Inflammatory macrophage treated with lipopolysaccharide for 4 hours (primary cell): ENCODE measurements around the gene PNPLA7.
"Not testable (repeated sequence)": the region's sequence is repeated elsewhere in the genome, so short reads cannot be mapped to it uniquely, and the experiment has no call there.

Experiments used
- DNase-seq: peaks from one replicate; pipeline ENCODE4 v3.0.0-alpha.2; 2020

The PNPLA7 gene

GRCh38 chr9:137574192-137574591 lies 24.0 kb upstream of the PNPLA7 start:
- no peak for DNase-seq

GRCh38 chr9:137570566-137570965 lies 20.4 kb upstream of the PNPLA7 start:
- no peak for DNase-seq

GRCh38 chr9:137569609-137570203 lies 19.5 kb upstream of the PNPLA7 start:
- DNase-seq, result no peak

- not testable (repeated sequence) for DNase-seq
These were observed 18.2 kb upstream of the PNPLA7 start for GRCh38 chr9:137568445-137568844.

- DNase-seq, result no peak
These were observed 14.7 kb upstream of the PNPLA7 start for GRCh38 chr9:137564817-137565411.

- no peak for DNase-seq
These were observed 13.9 kb upstream of the PNPLA7 start for GRCh38 chr9:137564134-137564533.

DNA sequence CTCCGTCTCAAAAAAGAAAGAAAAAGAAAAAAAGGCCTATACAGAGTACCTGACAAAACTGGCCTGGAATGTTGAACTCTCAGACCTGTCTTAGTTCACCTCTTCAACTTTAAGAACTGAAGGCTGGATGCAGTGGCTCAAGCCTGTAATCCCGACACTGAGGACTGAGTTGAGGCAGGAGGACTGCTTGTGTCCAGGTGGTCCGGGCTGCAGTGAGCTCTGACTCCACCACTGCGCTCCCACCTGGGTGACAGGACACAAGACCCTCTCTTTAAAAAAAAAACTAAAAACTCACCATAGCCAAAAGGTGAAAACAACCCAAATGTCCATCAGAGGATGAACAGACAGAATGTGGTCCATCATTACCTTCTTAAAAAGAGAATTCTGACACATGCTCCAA lies 7.9 kb upstream of the PNPLA7 start:
- no peak for DNase-seq

GRCh38 chr9:137556069-137556838 lies 6.1 kb upstream of the PNPLA7 start:
- no peak for DNase-seq

DNA sequence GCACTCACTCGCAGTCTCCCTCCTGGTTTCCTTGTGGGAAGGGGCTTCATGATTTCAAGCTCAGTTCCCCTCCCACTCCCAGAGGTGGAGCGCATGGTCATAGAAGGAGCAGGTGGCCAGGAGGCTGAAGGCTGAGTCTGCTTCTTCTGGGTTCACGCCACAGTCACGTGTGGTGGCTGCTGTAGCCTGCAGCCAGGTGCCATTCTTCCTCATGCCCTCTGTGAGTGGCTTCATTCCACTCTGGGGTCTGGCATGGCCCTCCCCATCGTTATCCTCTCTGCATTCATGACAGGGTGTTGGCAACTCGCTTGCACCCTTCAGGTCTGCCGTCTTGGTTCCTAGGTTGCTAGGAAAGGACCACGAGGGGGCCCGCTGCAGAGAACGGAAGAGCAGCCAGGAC lies 5.0 kb upstream of the PNPLA7 start:
- no peak for DNase-seq

GRCh38 chr9:137554349-137554748 lies 4.1 kb upstream of the PNPLA7 start:
- no peak for DNase-seq

GRCh38 chr9:137553654-137554053 lies 3.5 kb upstream of the PNPLA7 start:
- not testable (repeated sequence) for DNase-seq

GRCh38 chr9:137552022-137552768 lies 2.0 kb upstream of the PNPLA7 start:
- DNase-seq, result peak; percentile 7

- peak; percentile 93 for DNase-seq
These were observed 1.2 kb upstream of the PNPLA7 start, which contains the start of gene MRPL41 for GRCh38 chr9:137551264-137552021. MRPL41 (plus strand) TSS chr9:137551879; CDS start chr9:137552082, 203 bp downstream.

DNA sequence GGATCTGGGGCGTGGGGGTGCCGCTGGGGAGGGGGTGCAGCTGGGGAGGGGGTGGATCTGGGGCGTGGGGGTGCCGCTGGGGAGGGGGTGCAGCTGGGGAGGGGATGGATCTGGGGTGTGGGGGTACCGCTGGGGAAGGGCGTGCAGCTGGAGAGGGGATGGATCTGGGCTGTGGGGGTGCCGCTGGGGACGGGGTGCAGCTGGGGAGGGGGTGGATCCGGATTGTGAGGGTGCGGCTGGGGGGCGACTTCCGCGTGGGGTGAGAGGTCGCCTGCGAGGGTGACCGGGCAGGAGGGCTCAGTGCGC lies 709 bp upstream of the PNPLA7 start:
- not testable (repeated sequence) for DNase-seq

DNA sequence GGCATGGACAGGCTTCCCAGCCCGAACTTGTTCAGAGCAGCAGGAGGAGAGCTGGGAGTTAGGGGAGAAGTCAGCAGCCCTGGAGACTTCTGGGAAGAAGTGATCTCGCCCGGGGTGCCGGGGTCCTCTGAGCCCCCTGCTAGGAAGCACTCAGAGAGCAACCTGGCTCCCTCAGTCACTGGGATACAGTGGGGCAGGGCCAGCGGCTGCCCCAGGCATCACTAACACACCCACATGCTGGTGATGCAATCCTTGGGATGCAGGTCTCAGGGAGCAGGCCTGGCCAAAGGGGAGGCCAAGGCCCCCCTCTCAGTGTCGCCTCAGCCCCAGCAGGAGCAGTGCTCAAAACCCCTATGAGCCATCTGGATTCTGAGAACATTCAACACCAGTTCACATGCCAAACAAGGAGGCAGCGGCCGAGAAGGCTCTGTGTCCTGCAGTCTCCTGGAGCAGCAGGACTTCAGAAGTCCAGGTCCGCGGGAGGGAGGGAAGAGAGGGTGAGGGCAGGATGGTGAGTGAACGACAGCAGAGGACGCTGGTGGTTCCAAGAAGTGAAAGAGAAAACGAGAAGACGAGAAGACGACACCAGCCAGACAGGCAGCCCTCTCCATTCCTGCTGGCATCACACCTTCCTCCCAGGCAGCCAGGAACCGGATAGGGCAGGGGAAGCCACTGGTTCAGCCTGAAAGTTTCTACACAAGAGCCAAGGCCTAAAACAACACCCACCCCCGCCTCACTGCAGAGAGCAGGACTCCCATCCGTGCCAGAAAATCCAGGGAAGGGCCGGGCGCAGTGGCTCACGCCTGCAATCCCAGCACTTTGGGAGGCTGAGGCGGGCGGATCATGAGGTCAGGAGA lies 2.3 kb downstream of the PNPLA7 start:
- no peak for DNase-seq

- DNase-seq, result no peak
These were observed 5.1 kb downstream of the PNPLA7 start for GRCh38 chr9:137545123-137545522.

DNA sequence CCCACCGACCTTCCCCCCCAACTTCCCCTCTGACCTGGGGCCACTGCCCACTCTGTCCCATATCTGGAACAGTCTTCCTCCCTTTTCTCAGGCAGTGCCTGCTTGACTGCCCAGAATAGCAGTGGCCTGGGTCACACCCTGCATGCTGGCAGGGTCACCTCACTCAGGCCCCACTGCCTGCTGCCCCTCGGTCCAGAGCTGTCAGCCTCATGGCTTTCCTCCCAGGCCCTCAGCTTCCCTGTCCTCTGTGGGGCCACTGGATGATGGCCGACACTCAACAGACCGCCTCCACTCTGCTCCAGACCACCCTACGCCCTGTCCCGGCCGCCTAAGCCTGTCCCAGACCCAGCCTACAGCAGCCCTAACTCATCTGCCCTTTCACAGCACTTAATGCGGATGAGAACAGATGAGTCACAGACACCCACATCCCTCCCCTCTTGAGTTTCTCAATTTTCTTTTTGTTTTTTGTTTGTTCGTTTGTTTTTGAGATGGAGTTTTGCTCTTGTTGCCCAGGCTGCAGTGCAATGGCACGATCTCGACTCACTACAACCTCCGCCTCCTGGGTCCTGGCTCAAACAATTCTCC lies 5.9 kb downstream of the PNPLA7 start:
- DNase-seq, result peak; percentile 63

- no peak for DNase-seq
These were observed 6.8 kb downstream of the PNPLA7 start for GRCh38 chr9:137543237-137543963.

GRCh38 chr9:137542486-137542885 lies 7.7 kb downstream of the PNPLA7 start:
- DNase-seq, result no peak

DNA sequence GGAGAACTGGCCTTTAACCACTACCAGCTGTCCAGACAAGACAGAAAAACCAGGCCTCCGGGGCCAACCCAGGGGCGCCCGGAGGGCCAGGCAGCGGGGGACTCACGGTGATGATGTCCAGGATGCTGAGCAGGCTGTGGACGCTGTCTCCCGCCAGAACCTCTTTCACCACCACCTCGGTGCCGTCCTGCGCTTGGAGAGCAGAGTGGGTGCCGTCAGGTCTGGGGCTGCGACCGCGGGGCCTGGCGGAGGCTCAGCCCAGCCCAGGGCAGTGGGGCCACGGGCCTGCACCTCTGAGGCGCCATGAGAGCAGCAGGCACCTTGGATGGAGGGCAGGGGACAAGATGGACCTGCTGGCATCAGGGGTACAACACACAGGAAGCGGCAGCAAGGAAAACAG lies 9.7 kb downstream of the PNPLA7 start:
- no peak for DNase-seq

DNA sequence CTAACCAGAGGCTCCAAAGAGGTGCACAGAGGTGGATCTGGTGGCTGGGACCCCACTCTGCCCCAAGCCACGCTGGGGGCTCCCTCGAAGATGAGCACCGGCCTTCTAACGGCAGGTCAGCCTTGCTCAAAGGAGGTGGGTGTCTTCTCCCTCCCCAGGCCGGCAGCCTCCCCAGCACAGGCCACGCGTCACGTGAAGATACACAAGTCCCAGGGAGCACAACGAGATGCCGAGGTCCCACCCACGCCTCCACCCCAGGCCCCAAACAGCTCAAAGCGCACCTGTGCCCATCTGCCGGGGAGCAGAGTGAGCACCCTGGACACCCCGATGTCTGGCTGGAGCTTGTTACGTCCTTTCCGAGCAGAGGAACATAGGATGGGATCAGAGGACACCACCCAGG lies 12.1 kb downstream of the PNPLA7 start:
- no peak for DNase-seq
